ENCODE data around the gene DIABLO. TPM values are rescaled to one million over a fixed set of nuclear protein-coding genes. Genes with fewer than 3 reads are reported as not detected.
A peak's percentile ranks its signal among the peaks of the same experiment; 100 is the strongest.
"Not testable (repeated sequence)": the region's sequence is repeated elsewhere in the genome, so short reads cannot be mapped to it uniquely, and the experiment has no call there.

Gene DIABLO
- total RNA-seq, result 10 to 100 TPM; 44.1 to 45.4 TPM
- long read RNA-seq, transcript DIABLO-207 (6 exons, 1,471 nt), result major isoform, 40 of 52 reads
- long read RNA-seq, partial matches to known transcripts, result 0 of 52 reads
- long read RNA-seq, other reads (novel, unspliced or antisense), result 5 of 52 reads

DNA sequence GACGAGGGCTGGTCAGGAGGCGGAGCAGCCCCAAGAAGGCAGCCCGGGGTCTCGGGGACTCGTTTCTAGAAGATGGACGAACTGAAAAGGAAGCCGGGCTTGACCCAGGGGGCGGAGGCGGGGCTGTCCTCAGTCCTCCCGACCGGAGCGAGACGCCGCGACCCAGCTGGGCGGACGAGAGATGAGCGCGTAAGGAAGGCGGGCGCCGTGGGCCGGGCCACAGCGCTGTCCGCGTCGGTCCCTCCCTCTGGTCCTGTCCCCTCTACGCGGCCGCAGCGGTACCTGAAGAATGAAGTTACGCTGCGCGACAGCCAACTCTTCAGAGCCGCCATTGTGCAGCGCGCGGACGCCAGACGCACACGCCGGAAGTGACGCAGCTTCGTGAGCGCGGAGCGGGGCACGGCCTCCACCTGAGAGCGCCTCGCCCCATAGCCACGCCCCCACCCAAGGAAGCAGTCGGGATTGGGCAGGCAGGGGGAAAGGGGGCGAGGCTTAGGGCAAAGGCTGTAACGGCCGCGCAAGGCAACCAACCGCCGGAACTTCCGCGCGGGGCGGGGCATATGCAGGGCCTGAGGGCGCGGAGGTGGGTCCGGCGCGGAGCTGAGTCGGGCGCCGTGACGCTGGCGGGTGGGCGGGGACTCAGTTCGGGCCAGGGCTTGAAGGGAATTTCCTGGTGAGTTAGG is at the start of gene DIABLO:
Gene DIABLO (minus strand): TSS at position 370 of the 683 bp plus-strand sequence. CDS start 38 bp downstream, at position 332.
- peak; percentile 93 for ATAC-seq
- intact Hi-C loops (cut with DNase I, micrococcal nuclease), result no loop called here
- DNase-seq, result peak; percentile 100

GRCh38 chr12:122275459-122275858 is 49.6 kb upstream of the DIABLO start:
- intact Hi-C loops (cut with DNase I, micrococcal nuclease), result no loop called here
- DNase-seq (no peak), ATAC-seq (no peak)

DNA sequence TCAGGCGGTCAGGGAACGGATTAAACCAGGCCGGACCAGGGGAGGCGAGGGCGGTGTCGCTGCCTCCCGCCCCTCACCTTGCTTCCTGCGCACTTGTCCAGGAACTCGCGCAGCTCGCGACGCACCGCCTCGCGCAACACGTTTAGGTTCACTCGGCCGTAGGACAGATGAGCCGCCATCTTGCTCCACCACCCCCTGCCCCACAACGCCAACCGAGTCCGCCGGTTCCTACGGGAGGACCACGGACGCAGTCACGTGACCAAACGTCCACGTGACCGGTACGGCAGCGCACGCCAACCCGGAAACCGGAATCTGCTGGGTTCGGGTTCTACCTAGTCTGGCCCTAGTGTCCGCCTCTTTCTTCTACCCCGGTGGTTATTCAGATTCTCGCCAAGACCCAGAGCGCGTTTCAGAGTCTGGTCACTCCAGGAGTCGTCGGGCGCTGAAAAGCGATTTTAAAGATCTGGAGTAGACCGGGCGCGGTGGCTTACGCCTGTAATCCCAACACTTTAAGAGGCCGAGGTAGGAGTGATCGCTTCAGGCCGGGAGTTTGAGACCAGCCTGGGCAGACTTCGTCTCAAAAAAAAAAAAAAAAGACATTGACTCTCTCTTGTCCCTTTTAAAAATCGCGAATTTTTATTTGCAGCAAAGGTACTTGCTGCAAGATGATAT is 40.5 kb upstream of the DIABLO start, which contains the start of gene VPS33A:
Gene VPS33A (minus strand): TSS at position 265 of the 672 bp plus-strand sequence. CDS start 86 bp downstream, at position 179.
- DNase-seq (peak; percentile 96 to 98), ATAC-seq (peak; percentile 94)
- intact Hi-C loops (cut with DNase I, micrococcal nuclease), result no loop called here

DNA sequence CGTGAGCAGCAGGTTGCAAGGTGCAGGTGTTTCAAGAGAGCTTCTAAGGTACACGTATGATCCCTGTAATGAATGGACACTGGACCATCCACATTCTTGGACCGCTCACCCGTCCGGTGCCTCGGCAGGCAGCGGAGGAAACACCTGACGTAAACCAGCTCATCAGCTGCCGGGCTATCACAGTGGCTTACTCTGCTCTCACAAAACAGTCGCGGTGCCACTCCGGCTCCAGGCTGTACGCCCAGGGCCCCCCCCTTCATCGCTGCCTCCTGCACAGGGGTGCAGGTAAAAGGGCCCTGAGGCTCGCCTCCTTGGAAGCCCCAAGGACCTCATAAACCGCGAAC is 40.0 kb upstream of the DIABLO start:
- ATAC-seq (peak; percentile 60), DNase-seq (peak; percentile 42 to 58)
- intact Hi-C loops (cut with DNase I, micrococcal nuclease), result no loop called here

GRCh38 chr12:122265476-122265875 is 39.6 kb upstream of the DIABLO start:
- intact Hi-C loops (cut with DNase I, micrococcal nuclease), result no loop called here
- no peak for DNase-seq
- ATAC-seq, result no peak

DNA sequence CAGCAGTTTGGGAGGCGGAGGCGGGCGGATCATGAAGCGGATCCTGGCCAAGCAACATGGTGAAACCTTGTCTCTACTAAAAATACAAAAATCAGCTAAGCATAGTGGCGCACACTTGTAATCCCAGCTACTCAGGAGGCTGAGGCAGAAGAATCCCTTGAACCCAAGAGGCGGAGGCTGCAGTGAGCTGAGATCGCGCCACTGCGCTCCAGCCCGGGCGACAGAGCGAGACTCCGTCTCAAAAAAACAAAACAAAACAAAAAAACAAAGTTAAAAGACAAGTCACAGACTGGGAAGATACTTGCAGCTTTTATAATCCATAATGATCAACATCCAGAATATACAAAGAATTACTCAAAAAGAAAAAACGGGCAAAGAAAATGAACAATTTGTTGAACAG is 34.9 kb upstream of the DIABLO start:
- intact Hi-C loops (cut with DNase I, micrococcal nuclease); ATAC-seq; DNase-seq: not testable (repeated sequence)

DNA sequence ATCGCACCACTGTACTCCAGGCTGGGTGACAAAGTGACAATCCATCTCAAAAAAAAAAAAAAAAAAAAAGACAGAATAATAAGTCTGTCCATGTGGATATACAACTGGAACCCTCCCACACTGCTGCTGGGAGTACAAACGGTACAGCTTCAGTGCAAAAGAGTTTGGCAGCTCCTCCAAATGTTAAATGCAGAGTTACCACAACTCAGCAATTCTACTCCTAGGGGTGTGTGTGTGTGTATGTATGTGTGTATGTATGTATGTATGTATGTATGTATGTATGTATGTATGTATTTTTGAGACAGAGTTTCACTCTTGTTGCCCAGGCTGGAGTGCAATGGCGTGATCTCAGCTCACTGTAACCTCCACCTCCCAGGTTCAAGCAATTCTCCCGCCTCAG is 33.1 kb upstream of the DIABLO start:
- ATAC-seq; DNase-seq; intact Hi-C loops (cut with DNase I, micrococcal nuclease): not testable (repeated sequence)

GRCh38 chr12:122258462-122258861 is 32.6 kb upstream of the DIABLO start:
- ATAC-seq; DNase-seq; intact Hi-C loops (cut with DNase I, micrococcal nuclease): not testable (repeated sequence)

- DNase-seq, result no peak
- no peak for ATAC-seq
- intact Hi-C loops (cut with DNase I, micrococcal nuclease), result no loop called here
Observed at GRCh38 chr12:122250536-122250935, 24.7 kb upstream of the DIABLO start.

GRCh38 chr12:122250047-122250446 is 24.2 kb upstream of the DIABLO start:
- ATAC-seq (no peak), DNase-seq (no peak)
- intact Hi-C loops (cut with DNase I, micrococcal nuclease), result no loop called here

DNA sequence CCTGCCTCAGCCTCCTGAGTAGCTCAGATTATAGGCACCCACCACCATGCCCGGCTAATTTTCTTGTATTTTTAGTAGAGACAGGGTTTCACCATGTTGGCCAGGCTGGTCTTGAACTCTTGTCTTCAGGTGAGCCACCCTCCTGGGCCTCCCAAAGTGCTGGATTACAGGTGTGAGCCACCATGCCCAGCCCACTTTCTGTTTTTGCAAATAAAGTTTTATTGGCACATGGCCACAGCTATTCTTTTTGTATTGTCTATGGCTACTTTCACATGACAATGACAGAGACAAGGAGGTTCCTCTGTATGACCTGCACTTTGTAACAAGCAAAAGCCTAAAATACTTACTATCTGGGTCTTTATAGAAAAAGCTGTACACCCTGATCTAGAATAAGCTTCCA is 19.7 kb upstream of the DIABLO start:
- no peak for ATAC-seq
- no peak for DNase-seq
- intact Hi-C loops (cut with DNase I, micrococcal nuclease), result no loop called here

DNA sequence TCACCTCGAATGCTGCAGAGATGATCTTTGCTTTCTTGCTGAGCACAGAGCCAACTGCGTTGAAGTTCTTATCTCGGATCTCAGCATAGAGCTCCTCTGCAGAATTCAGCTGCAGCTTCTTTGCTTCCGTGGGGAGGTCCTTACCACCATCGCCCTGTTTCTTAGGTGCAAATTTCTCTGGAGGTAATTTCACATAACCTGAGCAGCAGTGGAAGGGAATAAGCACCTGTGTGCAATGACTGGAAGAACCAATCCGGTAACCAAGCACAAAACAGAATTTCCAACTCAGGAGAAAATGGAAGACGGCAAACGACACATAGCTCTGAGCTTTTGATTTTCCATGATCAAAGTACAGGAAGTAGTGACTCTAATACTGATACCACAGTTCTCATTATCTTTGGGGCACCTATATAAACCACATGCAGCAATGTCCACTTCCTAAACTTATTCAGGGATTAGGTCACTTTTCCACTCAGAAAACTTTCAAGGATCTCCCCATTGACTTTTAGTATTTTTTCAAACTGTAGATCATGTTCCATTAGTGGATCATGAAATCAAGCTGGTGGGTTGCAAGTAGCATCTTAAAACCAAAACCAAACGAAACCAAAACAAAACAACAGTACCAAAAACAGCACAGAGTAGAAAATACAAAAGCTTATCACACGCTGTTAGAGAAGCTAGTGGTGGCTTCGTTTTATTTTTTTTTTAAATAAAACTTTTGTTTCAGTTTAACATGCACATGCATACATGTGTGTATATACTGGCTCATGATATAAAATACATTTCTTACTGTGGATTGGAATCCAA is 18.9 kb upstream of the DIABLO start:
- ATAC-seq (no peak), DNase-seq (no peak)
- intact Hi-C loops (cut with DNase I, micrococcal nuclease), result no loop called here

- ATAC-seq, result no peak
- intact Hi-C loops (cut with DNase I, micrococcal nuclease), result no loop called here
Observed at GRCh38 chr12:122243965-122244364, 18.1 kb upstream of the DIABLO start.

GRCh38 chr12:122238861-122239260 is 13.0 kb upstream of the DIABLO start:
- intact Hi-C loops (cut with DNase I, micrococcal nuclease), result no loop called here
- ATAC-seq (no peak), DNase-seq (no peak)

More at GRCh38 chr12:122243965-122244364, 18.1 kb upstream of the DIABLO start:
- DNase-seq, result no peak

DNA sequence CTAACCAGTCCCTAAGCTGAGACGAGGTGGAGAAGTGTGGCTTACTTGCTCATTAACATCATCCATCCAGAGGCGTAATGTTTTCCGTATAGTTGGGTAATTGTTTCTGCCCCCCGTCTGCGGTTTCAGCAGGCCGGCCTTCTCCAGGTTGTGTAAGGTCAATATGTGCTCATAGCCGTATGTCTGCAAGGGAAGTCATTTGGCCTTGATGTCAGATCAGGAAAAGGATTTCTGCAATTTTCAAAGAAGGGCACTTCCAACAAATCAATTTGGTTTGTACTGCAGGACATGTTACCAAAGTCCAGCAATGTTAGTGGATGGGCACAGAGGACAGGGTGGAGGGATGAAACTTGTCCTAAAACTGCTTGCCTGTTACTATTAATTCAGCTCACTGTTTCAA is 9.9 kb upstream of the DIABLO start:
- no peak for DNase-seq
- ATAC-seq, result no peak
- intact Hi-C loops (cut with DNase I, micrococcal nuclease), result no loop called here

DNA sequence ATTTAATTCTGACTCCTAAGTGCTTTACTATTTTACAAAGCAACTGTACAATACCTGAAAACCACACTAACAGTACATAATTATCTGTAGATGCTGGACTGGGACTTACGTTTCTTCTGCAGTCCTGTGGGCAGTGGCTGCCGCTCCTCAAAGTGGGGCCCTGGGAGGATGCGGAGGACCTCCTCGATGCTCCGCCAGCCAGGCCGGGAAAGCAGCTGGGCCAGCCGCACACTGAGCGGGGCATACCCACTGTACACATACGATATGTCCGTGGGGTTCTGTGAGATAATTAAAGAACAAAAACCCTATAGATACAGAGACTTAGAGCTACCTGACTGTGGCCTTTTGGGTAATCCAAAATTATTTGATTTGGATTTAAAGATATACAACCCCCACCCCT is 6.8 kb upstream of the DIABLO start:
- ATAC-seq (no peak), DNase-seq (no peak)
- intact Hi-C loops (cut with DNase I, micrococcal nuclease), result no loop called here

DNA sequence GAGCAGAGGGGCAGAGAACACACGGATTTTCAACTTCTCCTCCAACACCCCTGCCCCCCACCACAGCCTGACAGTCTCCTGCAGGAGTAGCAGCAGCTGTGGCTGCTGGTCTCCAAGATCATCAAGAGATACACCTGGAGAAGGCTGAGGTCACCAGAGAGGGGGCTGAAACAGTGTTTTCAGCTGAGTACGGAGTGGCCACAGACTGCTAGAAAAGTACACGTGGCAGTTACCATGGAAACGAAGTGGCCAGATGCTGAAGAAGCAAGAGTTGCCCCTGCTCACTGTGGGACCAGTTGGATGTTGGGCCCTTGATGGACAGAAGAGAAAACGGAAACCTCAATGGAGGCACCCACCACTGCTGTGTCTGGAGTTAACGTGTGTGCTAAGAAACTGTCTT is 4.9 kb upstream of the DIABLO start:
- no peak for DNase-seq
- ATAC-seq, result no peak
- intact Hi-C loops (cut with DNase I, micrococcal nuclease), result no loop called here

DNA sequence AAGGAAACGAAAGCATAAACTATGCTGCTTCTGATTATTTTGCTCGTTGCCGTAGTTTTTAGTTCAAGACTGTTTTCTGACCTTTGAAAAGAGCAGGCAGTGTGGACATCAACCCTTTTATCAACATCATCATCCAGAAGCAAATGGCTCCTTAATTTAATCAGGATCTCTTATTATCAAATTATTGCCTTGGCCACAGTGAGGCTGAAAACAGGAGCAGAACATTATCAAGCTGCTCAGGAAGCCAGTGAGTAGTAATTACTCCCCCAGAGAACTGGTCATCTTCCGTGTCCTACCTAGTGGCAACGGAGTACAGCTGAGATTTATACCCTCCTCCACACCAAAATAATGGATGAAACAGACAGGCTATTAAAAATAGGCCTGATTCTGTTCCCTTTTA is 2.2 kb upstream of the DIABLO start:
- DNase-seq (no peak), ATAC-seq (no peak)
- intact Hi-C loops (cut with DNase I, micrococcal nuclease), result no loop called here

- intact Hi-C loops (cut with DNase I, micrococcal nuclease), result no loop called here
- no peak for ATAC-seq
- DNase-seq, result peak in 1 of 2 donors; percentile 12
Observed at GRCh38 chr12:122227341-122227740, 1.5 kb upstream of the DIABLO start.

Measured in left colon (tissue), 2 donors.